Stomach (tissue), 4 donors: Measurements from ENCODE around the gene RBP4.

ENCODE experiments used
- EP300 ChIP-seq: sonication (generic); formaldehyde crosslinking; IDR thresholded peaks from one replicate; pipeline ENCODE4 v1.6.1; 2017; ENCODE audit warnings: antibody characterized with exemption
- POLR2A ChIP-seq, 4 donors: fragments of 450-650 bp; IDR thresholded peaks; one replicate each; pipeline ENCODE4 v1.6.1; 2016; ENCODE audit warnings: antibody characterized with exemption in 4 of 4, control low read depth in 2 of 4, mild to moderate bottlenecking in 1 of 4, moderate library complexity in 1 of 4
- POLR2AphosphoS5 ChIP-seq, 3 donors: sonication (generic); formaldehyde crosslinking; IDR thresholded peaks; one replicate each; pipeline ENCODE4 v1.6.1; 2016; ENCODE audit warnings: antibody characterized with exemption in 3 of 3
- TF ChIP-seq, protein P1 (sequence below), 7 experiments: fragments of 450-650 bp in 4 of 7; fragments of 200-600 bp in 3 of 7; sonication (generic) in 3 of 7; IDR thresholded peaks; one replicate each; pipeline ENCODE4 v1.5.1; 2016 to 2019; ENCODE audit warnings: antibody characterized with exemption in 7 of 7, control low read depth in 2 of 7, mild to moderate bottlenecking in 1 of 7

DNA sequence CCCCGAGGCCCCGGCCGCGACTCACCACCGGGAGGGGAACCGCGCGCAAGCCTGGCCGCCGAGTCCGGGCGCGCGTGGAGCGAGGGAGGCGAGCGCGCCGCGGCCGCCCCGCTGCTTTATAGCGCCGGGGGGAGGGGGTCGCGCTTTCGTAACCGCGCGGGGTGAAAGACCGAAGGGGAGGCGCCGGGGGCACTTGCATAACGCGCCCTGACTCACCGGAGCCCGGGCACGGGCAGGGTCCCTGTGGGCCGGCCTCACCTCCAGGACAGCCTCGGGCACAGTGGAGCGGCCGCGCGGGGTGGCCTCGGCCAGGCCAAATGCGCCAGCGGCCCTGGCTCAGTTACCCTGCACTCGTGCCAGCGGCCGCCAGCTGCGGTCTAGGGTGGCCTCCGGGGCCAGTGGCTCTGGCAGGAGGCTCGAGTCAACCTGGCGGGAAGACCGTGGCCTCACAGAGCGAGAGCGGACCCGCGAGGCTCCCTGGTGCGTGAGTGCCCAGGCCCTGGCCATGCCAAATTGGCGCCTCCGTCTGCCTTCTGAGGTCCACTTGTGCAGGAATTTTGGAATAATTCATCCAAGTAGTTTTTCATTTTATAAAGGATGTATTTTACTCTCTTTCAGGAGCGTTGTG lies at the start of gene RBP4:
- TF ChIP-seq, protein P1, sequence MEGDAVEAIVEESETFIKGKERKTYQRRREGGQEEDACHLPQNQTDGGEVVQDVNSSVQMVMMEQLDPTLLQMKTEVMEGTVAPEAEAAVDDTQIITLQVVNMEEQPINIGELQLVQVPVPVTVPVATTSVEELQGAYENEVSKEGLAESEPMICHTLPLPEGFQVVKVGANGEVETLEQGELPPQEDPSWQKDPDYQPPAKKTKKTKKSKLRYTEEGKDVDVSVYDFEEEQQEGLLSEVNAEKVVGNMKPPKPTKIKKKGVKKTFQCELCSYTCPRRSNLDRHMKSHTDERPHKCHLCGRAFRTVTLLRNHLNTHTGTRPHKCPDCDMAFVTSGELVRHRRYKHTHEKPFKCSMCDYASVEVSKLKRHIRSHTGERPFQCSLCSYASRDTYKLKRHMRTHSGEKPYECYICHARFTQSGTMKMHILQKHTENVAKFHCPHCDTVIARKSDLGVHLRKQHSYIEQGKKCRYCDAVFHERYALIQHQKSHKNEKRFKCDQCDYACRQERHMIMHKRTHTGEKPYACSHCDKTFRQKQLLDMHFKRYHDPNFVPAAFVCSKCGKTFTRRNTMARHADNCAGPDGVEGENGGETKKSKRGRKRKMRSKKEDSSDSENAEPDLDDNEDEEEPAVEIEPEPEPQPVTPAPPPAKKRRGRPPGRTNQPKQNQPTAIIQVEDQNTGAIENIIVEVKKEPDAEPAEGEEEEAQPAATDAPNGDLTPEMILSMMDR (IDR thresholded peaks at IDR 0.05): no peak
- no peak for TF ChIP-seq POLR2A (IDR thresholded peaks at IDR 0.05)
- TF ChIP-seq POLR2AphosphoS5 (IDR thresholded peaks at IDR 0.05): no peak
- TF ChIP-seq EP300: no peak
